CD4-positive, CD25-positive, alpha-beta regulatory T cell (primary cell): Measurements from ENCODE around the gene HSPBAP1. TPM values are rescaled to one million over a fixed set of nuclear protein-coding genes. Genes with fewer than 3 reads are reported as not detected.

Experiments
- ATAC-seq, 2 donors: fragments of 150-1000 bp; cut with Tn5 transposase; one replicate each; pipeline ENCODE4 v1.10.0; 2021; ENCODE audit warnings: low read depth in 2 of 2, moderate number of reproducible peaks in 2 of 2, moderate library complexity in 1 of 2
- DNase-seq, 3 donors: peaks; one replicate each; pipeline versions ENCODE4 v3.0.0 to v3.0.0-alpha.2; 2012 to 2022; ENCODE audit warnings: mixed read lengths in 1 of 3
- H3K27ac ChIP-seq: one replicate; pipeline ENCODE4 v1.7.0; 2013; ENCODE audit warnings: mild to moderate bottlenecking, low read length; ENCODE audit not compliant: insufficient read depth, poor library complexity, severe bottlenecking
- H3K27me3 ChIP-seq: one replicate; pipeline ENCODE4 v1.7.0; 2013; ENCODE audit warnings: low read length; ENCODE audit not compliant: control insufficient read depth, insufficient read depth
- H3K36me3 ChIP-seq: one replicate; pipeline ENCODE4 v1.7.0; 2013; ENCODE audit warnings: mild to moderate bottlenecking, low read length, moderate library complexity; ENCODE audit not compliant: control insufficient read depth, insufficient read depth
- H3K4me1 ChIP-seq: 2 replicates; pipeline ENCODE4 v1.7.0; 2013; ENCODE audit warnings: mild to moderate bottlenecking, low read length; ENCODE audit not compliant: insufficient read depth, control insufficient read depth, poor library complexity, severe bottlenecking
- H3K4me3 ChIP-seq: one replicate; pipeline ENCODE4 v1.7.0; 2013; ENCODE audit warnings: low read depth, mild to moderate bottlenecking, low read length, moderate library complexity
- H3K9me3 ChIP-seq, 2 experiments: 1 replicate in 1 of 2; 2 replicates in 1 of 2; pipeline ENCODE4 v1.7.0; 2013; ENCODE audit warnings: low read length in 2 of 2, mild to moderate bottlenecking in 1 of 2, moderate library complexity in 1 of 2; ENCODE audit not compliant: control insufficient read depth in 2 of 2
- H3K27ac Mint-ChIP-seq, 3 donors: one replicate each; pipeline ENCODE4 v1.8.0; 2020 to 2022; ENCODE audit warnings: mild to moderate bottlenecking in 3 of 3, mixed read lengths in 3 of 3, moderate library complexity in 2 of 3
- H3K27me3 Mint-ChIP-seq: one replicate; pipeline ENCODE4 v1.8.0; 2022; ENCODE audit warnings: mild to moderate bottlenecking, mixed read lengths
- H3K36me3 Mint-ChIP-seq: one replicate; pipeline ENCODE4 v1.8.0; 2020; ENCODE audit warnings: mixed read lengths
- H3K4me1 Mint-ChIP-seq, 4 donors: one replicate each; pipeline ENCODE4 v1.8.0; 2020 to 2022; ENCODE audit warnings: mixed read lengths in 4 of 4, mild to moderate bottlenecking in 1 of 4
- H3K4me3 Mint-ChIP-seq, 4 donors: one replicate each; pipeline ENCODE4 v1.8.0; 2020 to 2022; ENCODE audit warnings: mild to moderate bottlenecking in 4 of 4, mixed read lengths in 4 of 4, moderate library complexity in 3 of 4
- H3K9me3 Mint-ChIP-seq, 7 donors: one replicate each; pipeline ENCODE4 v1.8.0; 2020 to 2022; ENCODE audit warnings: mixed read lengths in 7 of 7, mild to moderate bottlenecking in 3 of 7, moderate library complexity in 2 of 7
- polyA plus RNA-seq, 4 donors: library from polyadenylated mRNA; unstranded; fragments of 300-500 nt; fragmentation: Illumina TruSeq; gene quantifications; one replicate each; pipeline ENCODE4 v1.2.3, GENCODE V29; 2021
- total RNA-seq: library from RNA; stranded (reverse); gene quantifications from one replicate; pipeline ENCODE4 v1.2.3, GENCODE V29; 2022

HSPBAP1 gene
- total and polyA plus RNA-seq, 5 donors from 2014 or later, result 8.7 to 25.8 (median 11.7) TPM

DNA sequence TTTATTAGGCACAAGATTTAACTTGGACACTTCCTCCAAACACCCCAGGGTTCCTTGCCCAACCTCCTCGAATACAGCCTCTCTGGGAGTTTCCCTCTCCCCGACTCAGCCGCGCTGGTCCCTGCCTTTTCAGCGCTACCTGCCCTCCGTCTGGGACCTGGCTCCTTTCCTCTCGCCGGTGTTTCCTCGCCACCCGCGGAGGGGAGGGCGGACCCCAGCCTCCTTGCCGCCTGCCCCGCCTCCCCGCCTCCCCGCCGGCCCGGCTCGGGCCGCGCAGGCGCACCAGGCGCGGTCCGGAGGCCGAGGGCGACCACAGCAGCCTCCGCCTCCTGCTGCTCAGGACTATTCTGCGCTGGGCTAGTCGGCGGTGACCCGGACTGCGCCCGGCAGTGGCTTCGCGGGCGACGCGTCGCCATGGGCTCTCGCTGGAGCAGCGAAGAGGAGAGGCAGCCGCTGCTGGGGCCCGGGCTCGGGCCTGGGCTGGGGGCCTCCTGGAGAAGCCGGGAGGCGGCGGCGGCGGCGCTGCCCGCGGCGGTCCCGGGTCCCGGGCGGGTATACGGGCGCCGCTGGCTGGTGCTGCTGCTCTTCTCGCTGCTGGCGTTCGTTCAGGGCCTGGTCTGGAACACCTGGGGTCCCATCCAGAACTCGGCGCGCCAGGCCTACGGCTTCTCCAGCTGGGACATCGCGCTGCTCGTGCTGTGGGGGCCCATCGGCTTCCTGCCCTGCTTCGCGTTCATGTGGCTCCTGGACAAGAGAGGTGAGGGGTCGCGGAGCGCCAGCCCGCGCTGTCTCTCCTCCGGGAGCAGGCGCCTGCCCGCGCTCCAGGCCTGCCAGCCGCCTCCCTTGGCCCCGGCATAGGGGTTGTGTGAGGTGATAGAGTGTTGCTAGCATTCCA is 1.4 kb upstream of the HSPBAP1 start, which contains the start of gene SLC49A4:
TSS of gene SLC49A4 (plus strand) at position 291 of the 895 bp plus-strand sequence. CDS start at position 415, 124 bp downstream.
- peaks cover 27 to 33% (median 28%) of the 10 kb centered on the region in 4 donors for H3K4me1 Mint-ChIP-seq
- H3K27ac Mint-ChIP-seq, result peak within 1 kb of the TSS; percentile 91 to 98 (median 96)
- DNase-seq (peak; percentile 65 to 75 (median 67)), ATAC-seq (peak; percentile 36 to 45)
- Histone ChIP-seq H3K4me3 (peak within 1 kb of the TSS; percentile 99), H3K9me3 (no peaks in the 10 kb centered on the region), H3K27me3 (no peaks in the 10 kb centered on the region), H3K4me1 (peaks cover 55% of the 10 kb centered on the region), H3K36me3 (no peaks in the 10 kb centered on the region), H3K27ac (peak within 1 kb of the TSS; percentile 92)
- H3K27me3 Mint-ChIP-seq, result no peaks in the 10 kb centered on the region
- peak within 1 kb of the TSS; percentile 69 to 97 (median 84) for H3K4me3 Mint-ChIP-seq
- no peaks in the 10 kb centered on the region for H3K9me3 Mint-ChIP-seq
- peaks cover 5% of the 10 kb centered on the region for H3K36me3 Mint-ChIP-seq

DNA sequence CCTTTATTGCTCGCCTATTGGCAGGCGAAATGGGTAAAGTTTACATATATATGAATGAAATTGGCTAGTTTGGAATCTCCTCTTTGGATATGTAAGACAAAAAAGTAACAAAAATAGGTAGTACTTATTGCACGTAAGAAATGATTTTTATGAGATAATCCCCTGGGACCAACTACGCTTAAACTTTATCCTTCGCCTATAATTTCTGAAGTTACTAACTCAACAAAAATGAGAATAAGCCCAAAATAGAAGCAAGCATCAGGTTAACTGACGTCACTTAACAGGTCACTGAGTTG is 800 bp upstream of the HSPBAP1 start:
- H3K4me1 ChIP-seq, result peaks cover 57% of the 10 kb centered on the region
- H3K9me3 ChIP-seq, result no peaks in the 10 kb centered on the region
- peaks cover 5% of the 10 kb centered on the region for H3K36me3 Mint-ChIP-seq
- no peaks in the 10 kb centered on the region for H3K36me3 ChIP-seq
- no peak for ATAC-seq
- no peaks in the 10 kb centered on the region for H3K27me3 Mint-ChIP-seq
- peak overlapping the region; percentile 91 to 98 (median 96) for H3K27ac Mint-ChIP-seq
- peaks cover 27 to 33% (median 28%) of the 10 kb centered on the region in 4 donors for H3K4me1 Mint-ChIP-seq
- peak overlapping the region; percentile 99 for H3K4me3 ChIP-seq
- no peaks in the 10 kb centered on the region for H3K9me3 Mint-ChIP-seq
- peak overlapping the region; percentile 92 for H3K27ac ChIP-seq
- no peak for DNase-seq
- H3K4me3 Mint-ChIP-seq, result peak overlapping the region in 2 of 4 donors; percentile 96 to 97
- H3K27me3 ChIP-seq, result no peaks in the 10 kb centered on the region

DNA sequence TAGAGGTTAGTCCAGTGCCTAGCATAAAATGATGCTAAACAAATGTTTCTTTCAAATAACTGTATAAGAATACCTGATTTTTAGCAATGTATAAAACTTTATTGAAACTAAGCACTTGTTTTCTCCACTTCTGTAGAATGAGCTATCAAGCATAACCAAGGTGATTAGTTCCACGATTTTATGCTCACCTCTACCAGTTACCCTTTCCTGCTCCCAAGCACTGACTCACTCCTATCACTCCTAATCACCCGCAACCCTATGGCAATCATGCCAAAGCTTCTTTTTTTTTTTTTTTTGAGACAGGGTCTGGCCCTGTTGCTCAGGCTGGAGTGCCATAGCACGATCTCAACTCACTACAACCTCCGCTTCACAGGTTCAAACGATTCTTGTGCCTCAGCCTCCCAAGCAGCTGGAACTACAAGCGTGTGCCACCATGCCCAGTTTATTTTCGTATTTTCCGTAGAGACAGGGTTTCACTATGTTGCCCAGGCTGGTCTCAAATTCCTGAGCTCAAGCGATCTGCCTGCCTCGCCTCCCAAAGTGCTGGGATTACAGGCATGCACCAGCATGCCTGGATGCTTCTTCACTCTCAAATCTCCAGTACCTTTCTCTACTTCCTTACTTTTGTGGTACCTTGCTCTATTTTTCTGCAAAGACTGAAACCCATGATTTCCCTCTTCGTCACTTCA is 3.9 kb downstream of the HSPBAP1 start:
- H3K4me1 ChIP-seq, result peaks cover 65% of the 10 kb centered on the region
- H3K9me3 ChIP-seq, result no peaks in the 10 kb centered on the region
- no peak overlapping the region for H3K27ac ChIP-seq
- H3K27me3 Mint-ChIP-seq, result no peaks in the 10 kb centered on the region
- ATAC-seq (no peak), DNase-seq (no peak)
- H3K27ac Mint-ChIP-seq, result no peak overlapping the region
- peaks cover 9% of the 10 kb centered on the region for H3K36me3 Mint-ChIP-seq
- H3K27me3 ChIP-seq, result no peaks in the 10 kb centered on the region
- peak overlapping the region in 1 of 4 donors; percentile 73 for H3K4me3 Mint-ChIP-seq
- no peaks in the 10 kb centered on the region for H3K9me3 Mint-ChIP-seq
- H3K4me1 Mint-ChIP-seq, result peaks cover 31 to 52% (median 36%) of the 10 kb centered on the region in 4 donors
- H3K4me3 ChIP-seq, result peak overlapping the region; percentile 27
- peaks cover 10% of the 10 kb centered on the region for H3K36me3 ChIP-seq

DNA sequence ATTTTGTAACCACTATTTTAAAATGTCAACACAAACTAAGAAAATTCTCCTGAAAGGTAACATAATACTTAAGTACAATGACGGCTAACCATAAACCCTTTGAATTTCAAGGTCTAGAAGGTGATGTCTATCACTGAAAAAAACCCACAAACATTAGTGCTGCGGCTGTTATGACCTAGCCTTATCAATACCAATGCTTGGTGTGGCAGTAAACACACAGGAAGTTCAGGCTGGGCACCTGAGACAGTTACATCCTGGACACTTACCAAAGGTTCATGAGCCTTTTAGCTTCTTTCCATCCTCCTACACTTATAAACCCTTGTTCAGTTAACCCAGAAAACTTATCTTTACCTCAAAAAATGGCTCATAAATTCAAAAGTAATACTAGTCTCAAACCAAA is 5.8 kb downstream of the HSPBAP1 start:
- DNase-seq, result peak in 2 of 3 donors; percentile 12 to 47
- Histone ChIP-seq H3K36me3 (peaks cover 17% of the 10 kb centered on the region), H3K27ac (no peak overlapping the region), H3K4me1 (peaks cover 50% of the 10 kb centered on the region), H3K4me3 (peak overlapping the region; percentile 37), H3K9me3 (no peaks in the 10 kb centered on the region), H3K27me3 (no peaks in the 10 kb centered on the region)
- H3K4me1 Mint-ChIP-seq, result peaks cover 16 to 47% (median 32%) of the 10 kb centered on the region in 4 donors
- no peaks in the 10 kb centered on the region for H3K9me3 Mint-ChIP-seq
- peak overlapping the region in 2 of 3 donors; percentile 22 to 49 for H3K27ac Mint-ChIP-seq
- no peaks in the 10 kb centered on the region for H3K27me3 Mint-ChIP-seq
- ATAC-seq, result peak in 1 of 2 donors; percentile 51
- peaks cover 14% of the 10 kb centered on the region for H3K36me3 Mint-ChIP-seq
- peak overlapping the region in 3 of 4 donors; percentile 22 to 44 (median 27) for H3K4me3 Mint-ChIP-seq

DNA sequence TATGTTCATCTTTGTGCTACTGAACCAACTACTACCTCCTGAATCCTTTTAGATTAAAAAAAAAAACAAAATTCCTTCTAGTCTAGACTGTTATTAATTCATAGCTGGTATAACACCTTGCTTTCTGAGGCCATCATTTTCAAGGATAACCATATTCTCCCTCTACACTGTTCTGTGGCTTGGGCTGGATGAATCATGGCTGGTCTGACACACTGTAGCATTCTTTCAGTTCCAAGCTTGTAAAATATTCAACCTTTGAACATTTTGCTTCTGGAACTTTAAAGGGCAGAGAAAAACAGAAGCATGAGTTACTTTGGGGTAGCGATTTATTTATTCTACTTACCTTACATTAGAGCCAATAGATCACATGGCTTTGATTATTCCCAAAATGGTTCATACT is 7.6 kb downstream of the HSPBAP1 start:
- Histone ChIP-seq H3K9me3 (no peaks in the 10 kb centered on the region), H3K27ac (no peak overlapping the region), H3K36me3 (peaks cover 20% of the 10 kb centered on the region), H3K27me3 (no peaks in the 10 kb centered on the region), H3K4me3 (no peak overlapping the region), H3K4me1 (peaks cover 36% of the 10 kb centered on the region)
- DNase-seq (no peak), ATAC-seq (no peak)
- peak overlapping the region in 1 of 4 donors; percentile 51 for H3K4me3 Mint-ChIP-seq
- no peaks in the 10 kb centered on the region for H3K9me3 Mint-ChIP-seq
- H3K36me3 Mint-ChIP-seq, result peaks cover 19% of the 10 kb centered on the region
- peak overlapping the region in 2 of 3 donors; percentile 28 to 65 for H3K27ac Mint-ChIP-seq
- no peaks in the 10 kb centered on the region for H3K27me3 Mint-ChIP-seq
- H3K4me1 Mint-ChIP-seq, result peaks cover 14 to 47% (median 33%) of the 10 kb centered on the region in 4 donors

DNA sequence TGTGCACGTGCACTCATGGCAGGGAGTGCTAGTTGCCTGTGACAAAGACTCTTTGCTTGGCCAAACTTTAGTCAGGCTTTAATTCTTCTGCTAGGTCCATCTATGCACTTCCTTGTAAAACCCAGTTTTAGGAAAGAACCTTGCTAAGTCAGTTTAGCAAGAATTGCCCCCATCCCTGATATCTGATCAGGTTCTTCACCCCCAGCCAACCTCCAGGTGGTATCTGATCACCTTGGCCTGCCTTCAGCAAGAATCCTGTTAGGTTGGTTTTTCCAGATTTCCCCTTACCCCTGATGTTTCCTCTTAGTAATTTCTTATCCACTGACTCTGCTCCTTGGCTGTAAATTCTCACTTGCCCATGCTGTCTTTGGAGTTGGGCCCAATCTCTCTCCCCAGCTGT is 8.4 kb downstream of the HSPBAP1 start:
- no peak overlapping the region for H3K27ac ChIP-seq
- H3K9me3 Mint-ChIP-seq, result no peaks in the 10 kb centered on the region
- no peak overlapping the region for H3K4me3 ChIP-seq
- ATAC-seq, result no peak
- no peaks in the 10 kb centered on the region for H3K27me3 Mint-ChIP-seq
- no peaks in the 10 kb centered on the region for H3K27me3 ChIP-seq
- H3K4me3 Mint-ChIP-seq, result no peak overlapping the region
- H3K4me1 ChIP-seq, result peaks cover 30% of the 10 kb centered on the region
- no peaks in the 10 kb centered on the region for H3K9me3 ChIP-seq
- peaks cover 19% of the 10 kb centered on the region for H3K36me3 Mint-ChIP-seq
- peaks cover 14 to 47% (median 33%) of the 10 kb centered on the region in 4 donors for H3K4me1 Mint-ChIP-seq
- no peak for DNase-seq
- no peak overlapping the region for H3K27ac Mint-ChIP-seq
- peaks cover 20% of the 10 kb centered on the region for H3K36me3 ChIP-seq

DNA sequence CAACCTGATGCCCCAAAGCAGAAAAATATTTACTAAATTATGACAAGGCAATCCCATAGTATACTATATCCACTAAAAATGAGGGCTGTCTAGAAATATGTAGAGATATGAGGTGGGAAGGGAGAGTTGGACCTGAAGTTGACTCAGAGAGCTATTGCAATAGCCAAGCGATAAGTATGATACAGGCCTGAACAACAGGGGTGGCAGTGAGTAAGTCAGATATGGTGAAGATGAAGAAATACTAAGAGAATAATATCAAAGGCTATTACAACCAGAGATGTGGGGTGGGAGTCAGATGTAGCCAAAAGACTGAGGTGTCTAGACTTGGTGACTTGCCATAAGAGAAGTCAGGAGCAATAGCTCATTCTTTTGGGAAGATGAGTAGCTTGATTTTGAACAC is 9.2 kb downstream of the HSPBAP1 start:
- Histone ChIP-seq H3K36me3 (peaks cover 20% of the 10 kb centered on the region), H3K27me3 (no peaks in the 10 kb centered on the region), H3K4me1 (peaks cover 26% of the 10 kb centered on the region), H3K9me3 (no peaks in the 10 kb centered on the region), H3K27ac (no peak overlapping the region), H3K4me3 (no peak overlapping the region)
- peak overlapping the region in 1 of 4 donors; percentile 8 for H3K4me3 Mint-ChIP-seq
- no peak for DNase-seq
- H3K4me1 Mint-ChIP-seq, result peaks cover 14 to 47% (median 33%) of the 10 kb centered on the region in 4 donors
- no peaks in the 10 kb centered on the region for H3K27me3 Mint-ChIP-seq
- H3K36me3 Mint-ChIP-seq, result peaks cover 19% of the 10 kb centered on the region
- no peak for ATAC-seq
- no peak overlapping the region for H3K27ac Mint-ChIP-seq
- no peaks in the 10 kb centered on the region for H3K9me3 Mint-ChIP-seq
